GM12891 (cell line): ENCODE measurements around the gene BPIFB6.

Source experiments
- DNase-seq: peaks from one replicate; pipeline ENCODE4 v3.0.0; 2011; ENCODE audit warnings: low spot score; ENCODE audit not compliant: insufficient read length
- FAIRE-seq: peaks from 2 replicates; lab custom pipeline; 2011; peaks lifted over from hg19 to GRCh38; lab: Jason Lieb, UNC
- PAX5 ChIP-seq: IDR thresholded peaks from 2 replicates; pipeline ENCODE4 v1.6.1; 2011; ENCODE audit warnings: low read length, moderate library complexity, mild to moderate bottlenecking; ENCODE audit not compliant: insufficient read depth, severe bottlenecking
- POLR2A ChIP-seq: IDR thresholded peaks from 2 replicates; pipeline ENCODE4 v1.6.1; 2011; ENCODE audit warnings: low read depth, low read length, control low read depth
- POLR2AphosphoS5 ChIP-seq: IDR thresholded peaks from 2 replicates; pipeline ENCODE4 v1.6.1; 2011; ENCODE audit warnings: low read depth, low read length, control low read depth
- POU2F2 ChIP-seq: IDR thresholded peaks from 2 replicates; pipeline ENCODE4 v1.6.1; 2011; ENCODE audit warnings: low read depth, mild to moderate bottlenecking, control low read depth, low read length, moderate library complexity
- SPI1 ChIP-seq: IDR thresholded peaks from 2 replicates; pipeline ENCODE4 v1.6.1; 2011; ENCODE audit warnings: low read depth, low read length, control low read depth
- TAF1 ChIP-seq: IDR thresholded peaks from 2 replicates; pipeline ENCODE4 v1.6.1; 2011; ENCODE audit warnings: low read depth, low read length, control low read depth

The BPIFB6 gene

DNA sequence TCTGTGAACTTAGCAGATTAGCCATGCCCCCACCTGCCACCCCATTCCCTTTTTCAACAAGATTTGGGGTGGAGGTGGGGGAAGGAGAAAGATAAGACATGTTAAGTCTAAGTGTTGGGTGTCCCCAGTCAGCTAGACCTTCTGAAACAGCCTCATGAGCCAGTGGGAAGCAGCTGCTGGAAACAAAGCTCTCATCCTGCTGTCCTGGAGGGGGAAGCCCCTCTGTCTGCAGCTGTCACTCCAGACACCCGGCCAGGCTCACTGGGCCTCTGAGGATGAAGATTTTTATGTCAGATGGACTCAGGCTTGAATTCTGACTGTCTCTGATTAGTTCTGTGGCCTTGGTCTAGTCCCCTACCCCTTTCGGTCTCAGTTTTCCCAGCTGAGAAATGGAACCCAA is 23.3 kb downstream of the BPIFB6 start:
- no peak for TF ChIP-seq POLR2AphosphoS5
- TF ChIP-seq POLR2A, result no peak
- no peak for TF ChIP-seq POU2F2
- TF ChIP-seq SPI1, result no peak
- no peak for TF ChIP-seq PAX5
- no peak for TF ChIP-seq TAF1
- FAIRE-seq (no peak), DNase-seq (no peak)

DNA sequence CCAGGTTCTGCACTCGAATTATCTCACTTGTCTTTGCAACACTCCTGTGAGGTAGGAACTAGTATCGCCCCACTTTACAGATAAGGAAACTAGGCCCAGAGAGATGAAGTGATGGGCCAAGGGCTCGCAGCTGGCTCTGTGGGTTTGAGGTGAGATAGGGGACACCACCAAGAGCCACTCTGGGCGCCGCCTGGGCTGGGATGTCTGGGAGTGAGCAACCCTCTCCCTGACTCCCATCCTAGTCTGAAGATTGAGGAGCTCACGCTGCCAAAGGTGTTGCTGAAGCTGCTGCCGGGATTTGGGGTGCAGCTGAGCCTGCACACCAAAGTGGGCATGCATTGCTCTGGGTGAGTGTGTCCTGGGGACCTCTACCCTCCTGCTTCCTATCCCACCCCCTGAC is 27.7 kb downstream of the BPIFB6 start:
- TF ChIP-seq POU2F2 (no peak), POLR2A (no peak), TAF1 (no peak), SPI1 (no peak), POLR2AphosphoS5 (no peak), PAX5 (no peak)
- FAIRE-seq, result no peak
- no peak for DNase-seq

DNA sequence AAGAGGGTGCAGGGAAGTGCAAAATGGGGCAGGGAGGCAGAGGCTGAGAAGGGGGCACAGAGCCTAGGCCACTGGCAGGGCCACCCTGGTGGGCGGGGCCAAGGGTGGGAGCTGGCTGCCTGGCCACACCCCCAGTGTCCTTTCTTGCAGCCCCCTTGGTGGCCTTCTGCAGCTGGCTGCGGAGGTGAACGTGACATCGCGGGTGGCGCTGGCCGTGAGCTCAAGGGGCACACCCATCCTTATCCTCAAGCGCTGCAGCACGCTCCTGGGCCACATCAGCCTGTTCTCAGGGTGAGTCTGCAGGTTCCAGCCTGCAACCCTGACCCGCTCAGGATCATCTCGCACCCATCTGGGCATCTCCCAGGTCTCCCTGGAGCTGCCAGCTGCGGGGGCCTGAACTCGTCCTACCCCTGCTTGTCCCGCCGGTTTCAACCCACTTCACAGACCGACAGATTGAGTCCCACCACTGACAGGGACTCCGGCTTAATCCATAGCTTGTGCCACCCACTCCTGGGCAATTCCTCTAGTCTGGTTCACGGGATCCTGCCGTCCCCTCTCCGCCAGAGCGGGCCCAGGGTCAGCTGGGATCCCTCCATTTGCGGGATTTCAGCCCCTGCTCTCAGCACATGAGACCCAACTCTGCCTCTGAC is 28.4 kb downstream of the BPIFB6 start:
- FAIRE-seq (no peak), DNase-seq (no peak)
- no peak for TF ChIP-seq POLR2AphosphoS5
- TF ChIP-seq TAF1, result no peak
- no peak for TF ChIP-seq SPI1
- no peak for TF ChIP-seq POLR2A
- TF ChIP-seq PAX5, result no peak
- TF ChIP-seq POU2F2, result no peak

DNA sequence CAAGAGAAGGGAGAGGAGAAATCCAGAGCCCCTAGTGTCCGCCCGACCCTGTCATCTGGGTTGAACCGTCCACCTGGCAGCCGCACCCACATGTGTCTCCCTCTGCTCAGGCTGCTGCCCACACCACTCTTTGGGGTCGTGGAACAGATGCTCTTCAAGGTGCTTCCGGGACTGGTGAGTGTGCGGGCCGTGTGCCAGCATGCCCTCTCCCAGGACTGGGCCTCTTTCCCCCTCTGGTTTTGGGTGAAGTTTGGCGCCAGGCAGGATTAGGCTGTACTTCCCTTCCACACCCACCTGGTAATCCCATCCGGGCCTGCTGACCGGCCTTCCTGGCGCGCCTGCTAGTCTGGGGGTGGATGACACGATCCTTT is 30.2 kb downstream of the BPIFB6 start:
- no peak for TF ChIP-seq POLR2AphosphoS5
- no peak for TF ChIP-seq SPI1
- TF ChIP-seq PAX5, result no peak
- TF ChIP-seq TAF1, result no peak
- TF ChIP-seq POLR2A, result no peak
- TF ChIP-seq POU2F2, result no peak
- DNase-seq (no peak), FAIRE-seq (no peak)

DNA sequence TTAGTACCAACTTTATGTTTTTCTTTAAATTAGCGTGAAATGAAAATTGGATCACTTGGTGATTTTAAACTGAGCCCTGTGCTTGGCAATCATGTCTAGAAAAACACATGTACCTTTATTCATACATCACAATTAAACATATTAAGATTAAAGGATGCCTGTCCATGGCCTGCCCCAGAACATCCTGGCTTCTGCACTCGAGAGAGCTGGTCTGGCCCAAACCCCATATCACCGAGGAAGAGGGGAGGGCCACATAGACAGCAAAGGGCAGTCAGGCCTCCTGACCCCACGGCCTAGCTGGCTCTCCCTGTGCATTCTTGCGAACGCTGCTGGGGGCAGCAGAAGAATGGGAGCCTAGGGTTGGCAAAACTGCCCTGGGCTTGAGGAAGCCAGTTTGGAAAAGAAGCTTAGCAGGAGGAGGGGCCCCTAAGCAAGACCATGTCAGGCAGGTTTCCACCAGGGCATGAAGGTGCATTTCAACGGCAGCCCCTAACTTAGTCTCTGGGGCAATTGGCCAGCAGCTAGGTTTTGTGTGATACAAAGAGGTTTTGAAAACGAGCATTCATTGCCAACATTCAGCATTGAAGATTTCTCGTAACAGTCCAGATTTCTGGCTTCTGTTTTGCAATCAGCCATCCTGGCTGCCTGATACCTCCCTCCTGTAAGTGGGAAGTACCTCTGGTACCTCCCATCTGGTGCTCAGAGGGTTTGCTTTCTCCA is 30.8 kb downstream of the BPIFB6 start:
- TF ChIP-seq POLR2AphosphoS5 (no peak), PAX5 (no peak)
- no peak for FAIRE-seq
- no peak for DNase-seq

DNA sequence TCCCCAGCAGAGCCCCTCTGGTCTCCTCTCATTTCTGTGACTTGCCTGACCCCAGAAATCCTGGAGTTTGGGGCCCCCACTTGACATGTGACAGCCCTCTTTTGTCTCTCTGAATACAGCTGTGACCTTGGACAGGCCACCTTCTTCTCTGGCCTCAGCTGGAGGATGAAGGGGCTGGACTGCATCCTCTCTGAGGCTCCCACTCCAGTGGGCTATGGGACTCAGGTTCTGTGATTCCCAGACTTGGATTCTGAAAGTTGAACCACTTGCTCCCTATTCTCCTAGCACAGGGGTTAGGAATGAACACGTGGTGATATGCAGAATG is 31.3 kb downstream of the BPIFB6 start:
- FAIRE-seq (no peak), DNase-seq (no peak)
- TF ChIP-seq POLR2A, result no peak
- no peak for TF ChIP-seq SPI1
- no peak for TF ChIP-seq POU2F2
- TF ChIP-seq PAX5, result no peak
- no peak for TF ChIP-seq POLR2AphosphoS5
- TF ChIP-seq TAF1, result no peak

DNA sequence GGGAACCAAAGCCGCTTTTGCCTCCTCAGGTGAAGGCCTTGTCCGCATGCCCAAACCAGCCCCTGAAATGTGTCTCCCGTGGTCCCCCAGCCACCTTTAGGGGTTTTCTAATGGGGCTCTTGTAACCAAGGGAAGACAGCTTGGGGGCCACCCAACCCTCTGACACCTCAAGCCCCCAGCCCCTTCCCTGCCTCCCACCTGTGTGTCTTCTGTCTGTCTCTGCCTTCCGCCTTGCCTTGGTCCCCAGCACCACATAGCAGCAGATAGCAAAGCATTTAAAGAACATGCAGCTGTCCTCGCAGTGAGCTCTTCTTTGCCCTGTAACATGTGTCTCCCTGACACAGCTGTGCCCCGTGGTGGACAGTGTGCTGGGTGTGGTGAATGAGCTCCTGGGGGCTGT is 31.8 kb downstream of the BPIFB6 start:
- TF ChIP-seq POLR2AphosphoS5 (no peak), POU2F2 (no peak), POLR2A (no peak), SPI1 (no peak), TAF1 (no peak), PAX5 (no peak)
- DNase-seq, result no peak
- no peak for FAIRE-seq

DNA sequence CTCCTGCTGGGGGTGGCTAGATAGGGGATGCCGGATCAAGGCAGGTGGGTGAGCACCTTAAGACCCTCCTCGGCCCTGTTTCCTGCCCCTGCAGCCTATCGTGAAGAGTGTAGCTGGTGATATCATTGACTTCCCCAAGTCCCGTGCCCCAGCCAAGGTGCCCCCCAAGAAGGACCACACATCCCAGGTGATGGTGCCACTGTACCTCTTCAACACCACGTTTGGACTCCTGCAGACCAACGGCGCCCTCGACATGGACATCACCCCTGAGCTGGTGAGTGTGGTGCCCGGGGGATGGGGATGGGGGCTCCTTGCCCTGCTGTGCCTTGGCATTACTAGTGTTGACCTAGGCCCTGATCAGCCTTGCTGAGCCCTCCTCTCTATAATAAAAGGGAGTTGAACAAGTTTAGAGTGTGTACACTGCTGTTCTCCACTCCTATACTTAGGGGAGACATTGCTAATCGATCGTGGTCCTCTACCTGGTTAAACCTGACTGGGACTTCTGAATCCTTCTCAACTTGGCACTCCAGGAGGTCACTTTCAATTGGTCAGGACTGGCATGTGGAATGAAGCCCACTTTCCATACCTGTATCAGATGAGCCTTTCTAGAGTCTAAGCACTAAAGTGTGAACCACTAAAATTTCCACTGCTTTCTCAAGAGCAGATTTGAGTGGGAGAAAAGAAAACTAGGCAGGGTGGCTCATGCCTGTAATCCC is 33.3 kb downstream of the BPIFB6 start:
- no peak for DNase-seq
- no peak for FAIRE-seq
- TF ChIP-seq SPI1 (no peak), POLR2A (no peak), POLR2AphosphoS5 (no peak), POU2F2 (no peak), TAF1 (no peak), PAX5 (no peak)

DNA sequence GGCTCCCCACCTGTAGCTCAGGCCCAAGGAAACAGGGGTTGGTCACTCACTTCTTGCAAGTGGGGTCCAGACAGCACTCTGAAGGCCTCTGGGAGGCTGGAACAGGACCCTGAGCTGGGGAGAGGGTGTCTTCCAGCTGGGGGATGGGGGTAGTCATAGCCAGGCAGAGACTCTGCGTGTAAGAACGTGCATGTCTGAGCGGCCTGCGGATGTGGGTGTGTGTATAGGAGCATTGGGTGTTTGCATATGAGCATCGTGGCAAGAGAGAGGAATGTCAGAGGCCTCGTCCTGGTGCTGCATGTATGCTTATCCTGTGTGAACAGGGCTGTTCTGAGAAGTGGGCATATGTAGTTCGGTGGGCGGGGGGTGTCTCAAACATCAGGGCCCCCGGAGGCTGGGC is 34.3 kb downstream of the BPIFB6 start:
- TF ChIP-seq POLR2AphosphoS5 (no peak), TAF1 (no peak), POLR2A (no peak)
- no peak for DNase-seq
- FAIRE-seq, result no peak

DNA sequence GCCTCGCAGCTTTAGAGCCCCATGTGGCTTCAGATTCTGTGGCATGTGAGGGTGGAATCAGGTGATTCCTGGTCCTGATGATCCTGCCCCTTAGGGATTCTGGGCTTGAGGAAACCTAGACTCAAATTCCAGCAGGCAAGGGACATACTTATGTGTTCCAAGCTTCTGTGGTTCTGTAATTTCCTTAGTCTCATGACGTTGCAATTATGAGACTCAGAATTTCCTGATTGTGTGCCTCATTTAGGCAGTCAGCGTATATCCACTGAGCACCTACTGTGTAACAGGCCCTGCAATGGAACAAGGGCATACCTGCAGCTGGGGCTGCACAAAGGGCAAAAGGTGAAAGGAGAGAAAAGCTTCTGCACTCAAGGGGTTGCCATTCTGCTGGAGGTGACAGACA is 36.4 kb downstream of the BPIFB6 start:
- TF ChIP-seq POLR2AphosphoS5, result no peak
- TF ChIP-seq PAX5, result no peak
- TF ChIP-seq POLR2A, result no peak
- TF ChIP-seq POU2F2, result no peak
- no peak for TF ChIP-seq TAF1
- no peak for TF ChIP-seq SPI1
- FAIRE-seq (no peak), DNase-seq (no peak)
